Measurements from ENCODE around the gene TPH1. TPM values are rescaled to one million over a fixed set of nuclear protein-coding genes. Genes with fewer than 3 reads are reported as not detected.

Gene TPH1
- total RNA-seq, 2 donors from 2014 or later = 17.5 to 21.7 TPM

- ATAC-seq (ENCODE audit: insufficient number of reproducible peaks, low FRiP score, low read depth) = no peak
- Histone ChIP-seq H3K36me3 (no peaks in the 10 kb centered on the region), H3K27me3 (replicated peaks; ENCODE audit: insufficient read depth) (no peaks in the 10 kb centered on the region), H3K4me3 (no peak overlapping the region), H3K27ac (no peak overlapping the region), H3K9me3 (no peaks in the 10 kb centered on the region), H3K4me1 (ENCODE audit: control insufficient read depth in 1 of 2, low read depth in 2 of 2) (peaks cover 4 to 18% of the 10 kb centered on the region in 2 donors)
- no peak for DNase-seq (ENCODE audit: low spot score)
- TF ChIP-seq CTCF (IDR thresholded peaks at IDR 0.05) = no peak
Observed at GRCh38 chr11:18014876-18015275, 31.2 kb downstream of the TPH1 start.

- H3K9me3 ChIP-seq = no peaks in the 10 kb centered on the region
- peak overlapping the region; percentile 98 to 99 for H3K27ac ChIP-seq
Observed at GRCh38 chr11:18013790-18014507, 32.1 kb downstream of the TPH1 start.

GRCh38 chr11:18012906-18013781 is 32.9 kb downstream of the TPH1 start, which contains the start of gene SERGEF:
Gene SERGEF (minus strand): TSS chr11:18013047. CDS start chr11:18013010, 37 bp downstream.
- Histone ChIP-seq H3K27ac (peak within 1 kb of the TSS; percentile 98 to 99), H3K36me3 (no peaks in the 10 kb centered on the region), H3K9me3 (no peaks in the 10 kb centered on the region), H3K4me1 (ENCODE audit: control insufficient read depth in 1 of 2, low read depth in 2 of 2) (peaks cover 4 to 18% of the 10 kb centered on the region in 2 donors), H3K4me3 (peak within 1 kb of the TSS; percentile 87), H3K27me3 (replicated peaks; ENCODE audit: insufficient read depth) (no peaks in the 10 kb centered on the region)
- DNase-seq (ENCODE audit: low spot score) = peak; percentile 91
- no peak for TF ChIP-seq CTCF (IDR thresholded peaks at IDR 0.05)
- peak; percentile 80 for ATAC-seq (ENCODE audit: insufficient number of reproducible peaks, low FRiP score, low read depth)

More at GRCh38 chr11:18013790-18014507, 32.1 kb downstream of the TPH1 start:
- no peaks in the 10 kb centered on the region for H3K27me3 ChIP-seq (replicated peaks; ENCODE audit: insufficient read depth)
- ATAC-seq (ENCODE audit: insufficient number of reproducible peaks, low FRiP score, low read depth) = no peak
- H3K4me1 ChIP-seq (ENCODE audit: control insufficient read depth in 1 of 2, low read depth in 2 of 2) = peaks cover 4 to 18% of the 10 kb centered on the region in 2 donors
- H3K36me3 ChIP-seq = no peaks in the 10 kb centered on the region
- H3K4me3 ChIP-seq = peak overlapping the region; percentile 87
- no peak for TF ChIP-seq CTCF (IDR thresholded peaks at IDR 0.05)
- DNase-seq (ENCODE audit: low spot score) = no peak

GRCh38 chr11:18012122-18012905 is 33.8 kb downstream of the TPH1 start:
- Histone ChIP-seq H3K36me3 (no peaks in the 10 kb centered on the region), H3K27ac (peak overlapping the region; percentile 98 to 99), H3K4me3 (peak overlapping the region; percentile 87), H3K4me1 (ENCODE audit: control insufficient read depth in 1 of 2, low read depth in 2 of 2) (peaks cover 4 to 18% of the 10 kb centered on the region in 2 donors), H3K9me3 (no peaks in the 10 kb centered on the region), H3K27me3 (replicated peaks; ENCODE audit: insufficient read depth) (no peaks in the 10 kb centered on the region)
- DNase-seq (ENCODE audit: low spot score) = peak; percentile 4
- no peak for TF ChIP-seq CTCF (IDR thresholded peaks at IDR 0.05)
- no peak for ATAC-seq (ENCODE audit: insufficient number of reproducible peaks, low FRiP score, low read depth)
